Breast epithelium (tissue), 4 donors: ENCODE measurements around the gene PRDM16. TPM values are rescaled to one million over a fixed set of nuclear protein-coding genes. Genes with fewer than 3 reads are reported as not detected.

Experiments used
- DNase-seq, 2 donors: peaks; one replicate each; pipeline ENCODE4 v3.0.0-alpha.2; 2019; ENCODE audit warnings: low spot score in 2 of 2
- H3K27ac ChIP-seq, 2 donors: fragments of 200-600 bp; sonication (generic) in 1 of 2; one replicate each; pipeline ENCODE4 v1.5.1; 2016 to 2019; ENCODE audit warnings: mild to moderate bottlenecking in 1 of 2
- H3K27me3 ChIP-seq, 2 donors: fragments of 200-600 bp; sonication (generic) in 1 of 2; one replicate each; pipeline versions ENCODE4 v1.5.1 to v1.6.0; 2017 to 2019; ENCODE audit warnings: control low read depth in 1 of 2, mild to moderate bottlenecking in 1 of 2
- H3K36me3 ChIP-seq: fragments of 200-600 bp; one replicate; pipeline ENCODE4 v1.5.1; 2019
- H3K4me1 ChIP-seq, 2 donors: fragments of 200-600 bp; sonication (generic); one replicate each; pipeline ENCODE4 v1.5.1; 2016 to 2019; ENCODE audit warnings: control low read depth in 1 of 2
- H3K4me3 ChIP-seq, 3 donors: fragments of 200-600 bp; sonication (generic); 1 replicate in 2 of 3; 2 replicates in 1 of 3; pipeline ENCODE4 v1.5.1; 2016 to 2019; ENCODE audit warnings: mild to moderate bottlenecking in 3 of 3, moderate library complexity in 2 of 3
- H3K9me3 ChIP-seq, 2 donors: fragments of 200-600 bp; sonication (generic) in 1 of 2; one replicate each; pipeline ENCODE4 v1.5.1; 2016 to 2019; ENCODE audit warnings: control low read depth in 1 of 2
- CTCF ChIP-seq, 3 donors: fragments of 450-650 bp; IDR thresholded peaks; one replicate each; pipeline ENCODE4 v1.5.1; 2016 to 2017; ENCODE audit warnings: antibody characterized with exemption in 3 of 3, mild to moderate bottlenecking in 3 of 3, moderate library complexity in 3 of 3
- POLR2A ChIP-seq: fragments of 450-650 bp; IDR thresholded peaks from one replicate; pipeline ENCODE4 v1.6.1; 2016; ENCODE audit warnings: antibody characterized with exemption, mild to moderate bottlenecking, moderate library complexity
- POLR2AphosphoS5 ChIP-seq, 3 donors: sonication (generic); formaldehyde crosslinking; IDR thresholded peaks; one replicate each; pipeline ENCODE4 v1.6.1; 2017; ENCODE audit warnings: antibody characterized with exemption in 3 of 3
- intact Hi-C: fragments of 100-400 bp; cut with DNase I; formaldehyde crosslinking; loops from one replicate; pipeline ENCODE4 v1.15.1; 2023; ENCODE audit warnings: low total_unique reads
- total RNA-seq, 3 donors: library from RNA; depleted of rRNA; stranded (reverse); fragments of >200 nt; gene quantifications; one replicate each; pipeline ENCODE4 v1.1.0, GENCODE V29; 2016

The PRDM16 gene
- total RNA-seq, 3 donors from 2014 or later, result 0.48 to 3.8 (median 3.6) TPM

GRCh38 chr1:3423896-3424611 lies 355.1 kb downstream of the PRDM16 start:
- TF ChIP-seq POLR2AphosphoS5 (IDR thresholded peaks at IDR 0.05) (no peak), CTCF (IDR thresholded peaks at IDR 0.05) (no peak), POLR2A (no peak)
- intact Hi-C loops, result no loop called here
- Histone ChIP-seq H3K27ac (no peak overlapping the region), H3K4me1 (no peaks in the 10 kb centered on the region), H3K9me3 (no peaks in the 10 kb centered on the region), H3K4me3 (no peak overlapping the region), H3K27me3 (peaks cover 0 to 45% of the 10 kb centered on the region in 2 donors), H3K36me3 (no peaks in the 10 kb centered on the region)
- no peak for DNase-seq

- H3K4me3 ChIP-seq, result no peak overlapping the region
- H3K36me3 ChIP-seq, result no peaks in the 10 kb centered on the region
- TF ChIP-seq CTCF (IDR thresholded peaks at IDR 0.05) (no peak), POLR2AphosphoS5 (IDR thresholded peaks at IDR 0.05) (no peak), POLR2A (no peak)
- DNase-seq, result no peak
- no peak overlapping the region for H3K27ac ChIP-seq
- no peaks in the 10 kb centered on the region for H3K4me1 ChIP-seq
- intact Hi-C loops, result no loop called here
- no peaks in the 10 kb centered on the region for H3K9me3 ChIP-seq
- peaks cover 0 to 33% of the 10 kb centered on the region in 2 donors for H3K27me3 ChIP-seq
Measured at GRCh38 chr1:3425486-3426215, 356.6 kb downstream of the PRDM16 start.

GRCh38 chr1:3426956-3427535 lies 358.0 kb downstream of the PRDM16 start:
- Histone ChIP-seq H3K27ac (no peak overlapping the region), H3K9me3 (no peaks in the 10 kb centered on the region), H3K4me1 (no peaks in the 10 kb centered on the region), H3K4me3 (no peak overlapping the region), H3K36me3 (no peaks in the 10 kb centered on the region), H3K27me3 (peaks cover 0 to 36% of the 10 kb centered on the region in 2 donors)
- intact Hi-C loops, result no loop called here
- no peak for DNase-seq
- TF ChIP-seq CTCF (IDR thresholded peaks at IDR 0.05) (no peak), POLR2A (no peak), POLR2AphosphoS5 (IDR thresholded peaks at IDR 0.05) (no peak)

- intact Hi-C loops, result no loop called here
- no peaks in the 10 kb centered on the region for H3K4me1 ChIP-seq
Measured at GRCh38 chr1:3427711-3428704, 359.0 kb downstream of the PRDM16 start.

More at GRCh38 chr1:3427711-3428704, 359.0 kb downstream of the PRDM16 start:
- TF ChIP-seq POLR2AphosphoS5 (IDR thresholded peaks at IDR 0.05), result no peak
- TF ChIP-seq POLR2A, result no peak
- no peak for TF ChIP-seq CTCF (IDR thresholded peaks at IDR 0.05)
- H3K9me3 ChIP-seq, result no peaks in the 10 kb centered on the region
- H3K36me3 ChIP-seq, result no peaks in the 10 kb centered on the region
- no peak overlapping the region for H3K27ac ChIP-seq
- no peak for DNase-seq
- no peak overlapping the region for H3K4me3 ChIP-seq
- peaks cover 0 to 45% of the 10 kb centered on the region in 2 donors for H3K27me3 ChIP-seq
